ENCODE measurements around the gene FLT3LG.
"Not testable (repeated sequence)": the region's sequence is repeated elsewhere in the genome, so short reads cannot be mapped to it uniquely, and the experiment has no call there.

The FLT3LG gene

GRCh38 chr19:49462492-49462891 is 11.5 kb upstream of the FLT3LG start:
- DNase-seq, result no peak

- DNase-seq, result no peak
These were observed 9.9 kb upstream of the FLT3LG start for GRCh38 chr19:49463960-49464740.

- DNase-seq, result no peak
These were observed 8.6 kb upstream of the FLT3LG start for GRCh38 chr19:49465371-49465770.

DNA sequence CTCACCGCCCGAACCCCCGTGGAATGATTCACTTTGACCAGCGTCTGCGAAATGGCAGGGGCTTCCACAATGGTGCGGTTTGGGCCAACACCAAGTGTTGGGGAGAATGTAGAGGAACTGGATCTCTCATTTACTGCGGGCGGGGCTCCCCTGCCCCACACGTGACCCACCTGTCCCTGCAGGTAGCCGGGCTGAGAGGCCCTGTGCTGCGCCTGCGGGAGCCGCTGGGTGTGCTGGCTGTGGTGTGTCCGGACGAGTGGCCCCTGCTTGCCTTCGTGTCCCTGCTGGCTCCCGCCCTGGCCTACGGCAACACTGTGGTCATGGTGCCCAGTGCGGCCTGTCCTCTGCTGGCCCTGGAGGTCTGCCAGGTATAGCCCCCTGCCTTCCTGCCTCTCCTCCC is 5.8 kb upstream of the FLT3LG start:
- no peak for DNase-seq

- DNase-seq, result no peak
These were observed 5.1 kb upstream of the FLT3LG start for GRCh38 chr19:49468746-49469447.

DNA sequence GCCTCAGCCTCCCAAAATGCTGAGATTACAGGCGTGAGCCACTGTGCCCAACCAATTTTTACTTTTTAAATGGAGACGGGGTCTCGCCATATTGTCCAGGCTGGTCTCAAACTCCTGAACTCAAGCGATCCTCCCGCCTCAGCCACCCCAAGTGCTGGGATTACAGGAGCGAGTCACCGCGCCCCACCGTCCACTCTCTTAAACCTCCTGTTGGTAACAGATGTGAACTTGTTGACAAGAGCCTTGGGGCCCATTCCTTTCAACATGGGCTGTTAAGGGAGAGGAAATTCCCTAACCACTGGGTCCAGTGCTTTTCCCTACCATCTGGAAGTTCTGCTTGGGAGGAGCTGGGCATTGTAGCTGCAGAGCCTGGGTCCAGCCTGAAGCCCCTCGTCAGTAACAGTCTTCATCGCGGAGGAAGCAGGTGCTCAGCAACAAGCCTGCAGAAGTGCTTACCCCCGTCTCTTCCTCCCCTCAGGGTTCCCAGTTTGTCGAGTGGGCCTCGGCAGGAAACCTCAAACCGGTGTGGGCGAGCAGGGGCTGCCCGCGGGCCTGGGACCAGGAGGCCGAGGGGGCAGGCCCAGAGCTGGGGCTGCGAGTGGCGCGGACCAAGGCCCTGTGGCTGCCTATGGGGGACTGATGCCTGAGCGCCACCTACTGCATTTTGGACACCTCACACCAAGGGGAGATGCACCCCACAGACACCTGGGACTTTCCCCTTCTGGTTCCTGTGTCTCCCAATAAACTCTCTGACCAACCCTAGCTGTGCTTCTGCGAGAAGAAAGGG is 4.0 kb upstream of the FLT3LG start:
- no peak for DNase-seq

- DNase-seq, result no peak
These were observed 3.4 kb upstream of the FLT3LG start for GRCh38 chr19:49470615-49470978.

DNA sequence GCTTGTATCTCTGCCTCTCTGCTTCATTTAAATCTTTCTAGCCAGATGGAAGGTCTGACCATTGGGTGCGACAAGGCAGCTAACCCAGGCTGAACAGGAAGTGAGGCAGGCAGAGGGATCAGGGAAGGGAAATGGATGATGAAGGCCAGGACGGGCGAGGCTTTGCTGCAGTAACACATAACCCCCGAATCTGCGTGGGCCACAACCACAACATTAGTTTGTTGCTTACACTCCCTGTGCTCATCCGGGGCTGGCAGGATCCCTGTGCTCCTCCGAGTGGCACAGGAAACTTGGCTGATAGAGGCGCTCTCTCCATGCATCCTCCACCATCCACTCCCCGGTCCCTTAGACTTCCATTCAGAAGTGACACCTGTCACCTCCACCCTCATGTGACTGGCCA is 1.1 kb upstream of the FLT3LG start:
- no peak for DNase-seq

GRCh38 chr19:49473501-49473867 is 531 bp upstream of the FLT3LG start:
- DNase-seq, result not testable (repeated sequence)

- DNase-seq, result no peak
These were observed 518 bp downstream of the FLT3LG start for GRCh38 chr19:49474542-49474924.

DNA sequence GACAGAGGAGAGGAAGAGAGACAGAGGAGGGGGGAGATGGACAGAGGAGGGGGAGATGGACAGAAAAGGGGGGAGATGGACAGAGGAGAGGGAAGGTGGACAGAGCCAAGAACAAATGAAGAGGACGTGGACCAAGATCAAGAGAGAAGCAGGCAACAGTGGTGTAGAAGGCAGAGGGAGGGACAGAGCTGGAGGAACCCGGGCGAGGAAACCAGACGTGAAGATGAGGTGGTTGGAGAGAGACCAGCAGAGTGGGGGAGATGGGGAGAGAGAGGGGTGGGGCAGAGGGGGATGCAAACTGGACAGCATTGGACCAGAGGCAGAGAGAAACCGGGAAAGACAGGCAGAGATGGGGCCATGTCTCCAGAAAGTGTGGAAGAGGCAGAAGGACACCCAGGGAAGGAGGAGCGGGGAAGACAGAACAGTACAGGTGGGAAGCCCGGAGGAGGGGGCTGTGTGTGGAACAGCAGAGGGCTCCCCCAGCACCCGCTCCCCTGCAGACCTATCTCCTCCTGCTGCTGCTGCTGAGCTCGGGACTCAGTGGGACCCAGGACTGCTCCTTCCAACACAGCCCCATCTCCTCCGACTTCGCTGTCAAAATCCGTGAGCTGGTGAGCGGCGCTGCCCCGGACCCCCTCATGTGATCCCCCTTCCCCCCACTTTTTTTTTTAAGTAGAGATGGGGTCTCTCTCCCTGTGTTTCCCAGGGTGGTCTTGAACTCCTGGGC is 1.3 kb downstream of the FLT3LG start:
- no peak for DNase-seq

- DNase-seq, result peak; percentile 41
These were observed 2.2 kb downstream of the FLT3LG start for GRCh38 chr19:49475995-49476880.

DNA sequence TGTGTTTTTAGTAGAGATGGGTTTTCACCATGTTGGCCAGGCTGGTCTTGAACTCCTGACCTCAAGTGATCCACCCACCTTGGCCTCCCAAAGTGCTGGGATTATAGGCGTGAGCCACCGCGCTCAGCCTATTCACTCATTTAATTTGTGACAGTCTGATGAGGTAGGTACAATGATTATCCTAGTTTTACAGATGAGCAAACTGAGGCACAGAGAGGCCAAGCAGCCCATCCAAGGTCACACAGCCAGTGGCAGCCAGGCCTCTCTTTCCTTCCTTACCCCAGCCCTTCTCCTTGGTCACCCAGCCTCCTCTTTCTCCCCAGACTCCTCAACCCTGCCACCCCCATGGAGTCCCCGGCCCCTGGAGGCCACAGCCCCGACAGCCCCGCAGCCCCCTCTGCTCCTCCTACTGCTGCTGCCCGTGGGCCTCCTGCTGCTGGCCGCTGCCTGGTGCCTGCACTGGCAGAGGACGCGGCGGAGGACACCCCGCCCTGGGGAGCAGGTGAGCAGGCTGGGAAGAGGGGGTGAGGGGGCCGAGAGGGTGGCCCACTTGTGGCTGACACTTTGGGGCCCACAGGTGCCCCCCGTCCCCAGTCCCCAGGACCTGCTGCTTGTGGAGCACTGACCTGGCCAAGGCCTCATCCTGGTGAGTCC is 6.1 kb downstream of the FLT3LG start:
- DNase-seq, result no peak

DNA sequence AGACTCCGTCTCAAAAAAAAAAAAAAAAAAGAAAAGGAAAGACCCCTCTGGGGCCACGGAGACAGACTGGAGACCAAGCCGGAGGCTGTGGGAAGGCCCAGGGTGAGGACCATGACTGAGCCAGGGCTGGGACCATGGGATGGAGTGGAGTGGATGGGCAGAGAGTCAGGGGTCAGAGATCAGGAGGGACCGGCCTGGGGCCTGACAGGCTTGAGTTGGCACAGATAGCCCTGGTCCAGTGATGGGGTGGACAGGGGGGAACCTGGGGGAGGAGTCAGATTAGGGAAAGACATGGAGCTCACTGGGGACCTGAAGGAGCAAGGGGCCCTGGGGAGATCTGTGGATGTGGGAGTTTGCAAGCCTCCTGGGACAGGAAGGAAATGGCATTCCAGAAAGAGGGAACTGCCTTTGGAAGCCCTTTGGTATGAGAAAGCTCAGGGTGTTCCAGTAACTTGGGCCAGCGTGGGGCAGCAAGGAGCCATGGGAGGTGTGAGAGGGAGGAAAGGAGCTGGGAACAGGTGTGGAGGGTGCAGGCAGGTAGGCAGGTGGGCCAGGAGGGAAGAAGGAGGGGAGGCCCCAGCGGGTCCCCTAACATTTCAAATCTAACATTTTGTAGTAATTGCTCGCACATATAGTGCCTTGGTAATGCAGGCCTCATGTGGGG is 7.1 kb downstream of the FLT3LG start:
- DNase-seq, result no peak

DNA sequence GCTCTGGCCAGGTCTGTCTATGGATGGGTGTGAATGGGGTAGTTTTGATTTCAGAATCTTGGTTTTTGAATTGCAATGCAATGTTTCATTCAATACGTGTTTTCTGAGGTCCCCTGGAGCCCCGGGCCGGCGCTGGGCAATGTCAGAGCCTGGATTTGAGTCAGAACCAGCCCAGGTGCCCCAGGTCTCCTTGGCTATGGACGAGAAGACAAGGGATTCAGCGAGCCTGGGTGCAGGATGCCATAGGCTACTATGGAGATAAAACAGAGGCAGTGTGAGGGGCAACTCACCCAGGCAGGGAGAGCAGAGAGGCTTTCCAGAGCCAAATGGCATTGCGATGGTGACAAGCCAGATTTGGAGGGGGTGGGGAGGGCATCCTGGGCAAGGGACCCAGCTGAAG is 12.2 kb downstream of the FLT3LG start:
- no peak for DNase-seq

DNA sequence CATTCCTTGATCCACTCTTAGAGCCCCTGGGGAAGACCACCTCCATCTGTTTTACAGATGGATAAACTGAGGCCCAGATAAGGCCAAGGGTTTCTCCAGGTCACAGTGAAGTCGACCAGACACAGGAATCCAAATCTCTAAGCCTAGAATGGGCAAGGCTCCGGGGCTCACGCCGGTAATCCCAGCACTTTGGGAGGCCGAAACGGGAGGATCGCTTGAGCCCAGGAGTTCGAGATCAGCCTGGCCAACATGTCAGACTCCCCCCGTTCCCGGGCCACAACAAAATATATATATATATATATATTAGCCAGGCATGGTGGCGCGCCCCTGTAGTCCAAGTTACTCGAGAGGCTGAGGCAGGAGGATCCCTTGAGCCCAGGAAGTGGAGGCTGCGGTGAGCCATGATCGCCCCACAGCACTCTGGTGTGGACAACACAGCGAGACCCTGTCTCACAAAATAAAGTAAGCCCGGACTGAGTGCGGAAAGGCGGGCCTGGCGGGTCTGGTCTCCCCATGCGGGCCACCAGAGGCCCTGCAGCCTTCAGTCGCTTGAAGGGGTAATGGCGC is 12.8 kb downstream of the FLT3LG start:
- no peak for DNase-seq

DNA sequence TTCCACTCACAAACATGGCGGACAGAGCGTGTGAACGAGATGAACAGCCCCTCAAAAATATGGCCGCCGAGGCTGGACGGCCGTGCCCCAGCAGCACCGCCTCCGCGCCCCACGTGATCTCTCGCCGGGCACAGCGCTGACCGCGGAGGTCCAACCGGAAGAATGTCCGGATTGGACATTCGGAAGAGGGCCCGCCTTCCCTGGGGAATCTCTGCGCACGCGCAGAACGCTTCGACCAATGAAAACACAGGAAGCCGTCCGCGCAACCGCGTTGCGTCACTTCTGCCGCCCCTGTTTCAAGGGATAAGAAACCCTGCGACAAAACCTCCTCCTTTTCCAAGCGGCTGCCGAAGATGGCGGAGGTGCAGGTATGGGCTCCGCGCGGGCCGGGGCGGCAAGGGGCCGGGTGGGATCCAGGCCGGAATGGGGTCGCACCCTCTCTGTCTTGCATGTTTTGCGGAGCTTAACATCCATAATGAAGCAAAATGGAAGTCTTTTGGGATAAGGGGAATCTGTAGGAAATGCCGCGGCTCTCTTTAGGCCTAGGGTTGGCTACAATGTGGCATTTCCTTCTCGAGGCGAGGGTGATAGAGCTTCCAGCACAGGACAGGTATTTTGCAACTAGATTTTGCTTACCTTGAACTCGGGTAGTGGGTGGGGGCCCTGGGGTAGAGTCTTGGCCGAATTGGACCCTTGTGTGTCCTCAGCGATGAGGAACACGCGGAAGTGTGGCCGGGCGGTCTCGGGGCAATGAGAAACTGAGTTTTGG is 13.4 kb downstream of the FLT3LG start, which contains the start of gene RPL13A:
TSS of gene RPL13A (plus strand) at position 332 of the 769 bp plus-strand sequence. CDS start at position 354, 22 bp downstream.
- peak; percentile 99 for DNase-seq

DNA sequence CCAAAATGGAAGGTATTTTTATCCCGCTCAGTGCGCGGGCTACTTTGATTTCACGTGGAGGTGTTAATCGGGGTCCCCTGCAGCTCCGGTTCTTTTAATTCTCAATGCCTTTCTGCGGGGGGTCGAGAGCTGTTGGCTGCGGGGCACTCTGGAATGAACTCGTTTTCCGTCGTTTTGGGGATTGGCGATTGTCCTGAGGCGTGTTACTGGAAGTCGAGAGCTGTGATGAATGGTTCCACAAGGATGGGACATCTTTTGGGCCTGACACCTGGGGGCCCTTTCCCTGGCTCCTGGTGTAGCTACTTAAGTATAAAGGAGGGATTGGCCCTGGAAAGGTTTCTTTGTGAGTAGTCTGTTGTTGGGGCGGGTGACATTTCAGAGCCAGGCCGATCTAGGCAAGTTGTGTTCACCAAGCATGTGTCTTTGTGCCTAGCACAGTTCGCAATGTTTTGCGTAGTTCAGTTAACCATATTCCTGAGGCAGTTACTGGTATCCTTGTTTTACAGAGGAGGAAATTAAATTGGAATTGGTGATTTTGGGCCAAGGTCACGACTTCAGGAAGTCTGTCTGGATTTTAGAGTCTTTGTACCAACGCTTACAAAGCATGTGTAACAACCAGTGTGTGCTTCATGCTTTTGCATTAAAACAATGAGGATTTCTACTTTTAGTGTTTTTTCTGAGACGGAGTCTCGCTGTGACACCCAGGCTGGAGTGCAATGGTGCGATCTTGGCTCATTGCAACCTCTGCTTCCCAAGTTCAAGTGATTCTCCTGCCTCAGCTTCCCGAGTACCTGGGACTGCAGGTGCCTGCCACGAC is 14.2 kb downstream of the FLT3LG start:
- DNase-seq, result no peak
